PC-3 (cell line): ENCODE results near the gene OR2L2. TPM values are rescaled to one million over a fixed set of nuclear protein-coding genes. Genes with fewer than 3 reads are reported as not detected.

Experiments
- ATAC-seq: fragments of 200-7000 bp; cut with Tn5 transposase; 2 replicates; pipeline ENCODE4 v1.9.1; 2020; ENCODE audit warnings: mild to moderate bottlenecking, moderate library complexity
- BruUV-seq: library from RNA; stranded (reverse); fragments of 400-500 nt; replicated peaks from 2 replicates; lab custom pipeline; 2021; lab: Mats Ljungman, UMichigan
- CTCF ChIA-PET: fragments of 300-600 bp; sonication (Branson Sonifier 250); formaldehyde crosslinking; loops from one replicate; lab custom pipeline; 2022; ENCODE audit warnings: antibody characterized with exemption; lab: Charles Lee
- POLR2A ChIA-PET: fragments of 300-600 bp; sonication (Branson Sonifier 250); formaldehyde crosslinking; loops from one replicate; lab custom pipeline; 2022; ENCODE audit warnings: antibody characterized with exemption; ENCODE audit not compliant: unreplicated experiment; lab: Charles Lee
- DNase-seq: peaks from one replicate; pipeline ENCODE4 v3.0.0-alpha.2; 2015
- H2AFZ ChIP-seq: fragments of 300-600 bp; sonication (generic); 2 replicates; pipeline ENCODE4 v1.6.0; 2016; ENCODE audit warnings: antibody characterized with exemption, low read length
- H3F3A ChIP-seq: fragments of 300-600 bp; sonication (generic); one replicate; pipeline ENCODE4 v1.6.0; 2017; ENCODE audit warnings: antibody characterized with exemption, low read length, control low read depth, mild to moderate bottlenecking; ENCODE audit not compliant: unreplicated experiment
- H3K27ac ChIP-seq: fragments of 300-600 bp; sonication (generic); 2 replicates; pipeline ENCODE4 v1.5.1; 2016; ENCODE audit warnings: mild to moderate bottlenecking, low read length
- H3K27me3 ChIP-seq: fragments of 300-600 bp; sonication (generic); 2 replicates; pipeline ENCODE4 v1.6.1; 2016; ENCODE audit warnings: low read length, mixed read lengths
- H3K36me3 ChIP-seq: fragments of 300-600 bp; sonication (generic); 2 replicates; pipeline ENCODE4 v1.6.1; 2016; ENCODE audit warnings: low read depth, mixed run types, low read length, mixed read lengths
- H3K4me1 ChIP-seq: fragments of 300-600 bp; sonication (generic); 2 replicates; pipeline ENCODE4 v1.5.1; 2016; ENCODE audit warnings: low read length; ENCODE audit not compliant: insufficient read depth
- H3K4me2 ChIP-seq: fragments of 300-600 bp; sonication (generic); 2 replicates; pipeline ENCODE4 v1.6.0; 2016; ENCODE audit warnings: low read length
- H3K4me3 ChIP-seq: fragments of 300-600 bp; sonication (generic); 2 replicates; pipeline ENCODE4 v1.5.1; 2016; ENCODE audit warnings: mild to moderate bottlenecking, low read length, mixed read lengths
- H3K79me2 ChIP-seq: fragments of 300-600 bp; sonication (generic); 2 replicates; pipeline ENCODE4 v1.6.1; 2017; ENCODE audit warnings: low read length, mixed read lengths
- H3K9ac ChIP-seq: fragments of 300-600 bp; sonication (generic); 2 replicates; pipeline ENCODE4 v1.6.0; 2016; ENCODE audit warnings: mild to moderate bottlenecking, low read length
- H3K9me2 ChIP-seq: fragments of 300-600 bp; sonication (generic); replicated peaks from 2 replicates; pipeline ENCODE4 v1.6.1; 2016; ENCODE audit warnings: mixed run types, low read length, mixed read lengths
- H3K9me3 ChIP-seq: fragments of 300-600 bp; sonication (generic); 2 replicates; pipeline ENCODE4 v1.6.1; 2016; ENCODE audit warnings: low read length, mixed read lengths
- H4K20me1 ChIP-seq: fragments of 300-600 bp; sonication (generic); 2 replicates; pipeline ENCODE4 v1.6.1; 2016; ENCODE audit warnings: low read length, mixed read lengths
- EZH2 ChIP-seq: fragments of 300-600 bp; sonication (generic); IDR thresholded peaks from one replicate; pipeline ENCODE4 v1.6.1; 2017; ENCODE audit warnings: antibody characterized with exemption, mild to moderate bottlenecking, low read length; ENCODE audit not compliant: unreplicated experiment
- EZH2phosphoT487 ChIP-seq: fragments of 300-600 bp; sonication (generic); IDR thresholded peaks from 2 replicates; pipeline ENCODE4 v1.6.1; 2018; ENCODE audit warnings: mild to moderate bottlenecking, antibody characterized with exemption, low read length, borderline replicate concordance
- intact Hi-C: fragments of 100-400 bp; cut with micrococcal nuclease; formaldehyde crosslinking; loops from 2 replicates; pipeline ENCODE4 v1.9.0; 2023
- total RNA-seq: library from RNA; depleted of rRNA; stranded (reverse); fragments of >200 nt; gene quantifications from 2 replicates; pipeline ENCODE4 v1.2.3, GENCODE V29; 2014
- TF ChIP-seq, protein P1 (sequence below): fragments of 300-600 bp; sonication (generic); conservative IDR thresholded peaks from 2 replicates; pipeline ENCODE4 v1.5.1; 2017; ENCODE audit warnings: antibody characterized with exemption, low read depth, mild to moderate bottlenecking, low read length

Gene OR2L2
- total RNA-seq, 1 experiment from 2014 or later, result not detected

DNA sequence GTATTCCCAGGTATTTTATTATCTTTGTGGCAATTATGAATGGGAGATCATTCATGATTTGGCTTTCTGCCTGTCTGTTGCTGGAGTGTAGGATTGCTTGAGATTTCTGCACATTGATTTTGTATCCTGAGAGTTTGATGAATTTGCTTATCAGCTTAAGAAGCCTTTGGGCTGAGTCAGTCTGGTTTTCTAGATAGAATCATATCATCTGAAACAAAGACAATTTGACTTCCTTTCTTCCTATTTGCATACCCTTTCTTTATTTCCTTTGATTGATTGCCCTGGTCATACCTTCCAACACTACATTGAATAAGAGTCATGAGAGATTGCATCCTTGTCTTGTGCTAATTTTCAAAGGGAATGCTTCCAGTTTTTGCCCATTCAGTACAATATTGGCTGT is 24.8 kb downstream of the OR2L2 start:
- H3F3A ChIP-seq, result no peaks in the 10 kb centered on the region
- no peaks in the 10 kb centered on the region for H3K9me3 ChIP-seq
- intact Hi-C loops, result loop anchor here (5.0 kb wide), 1 partner anchor 88 kb away; no protein-coding TSS in a partner anchor
- no peaks in the 10 kb centered on the region for H3K9me2 ChIP-seq
- H3K79me2 ChIP-seq, result no peaks in the 10 kb centered on the region
- H2AFZ ChIP-seq, result no peak overlapping the region
- CTCF ChIA-PET, result no interaction called here
- H3K4me3 ChIP-seq, result no peak overlapping the region
- H3K4me2 ChIP-seq, result no peak overlapping the region
- H3K36me3 ChIP-seq, result no peaks in the 10 kb centered on the region
- no peak overlapping the region for H3K27ac ChIP-seq
- no peaks in the 10 kb centered on the region for H3K27me3 ChIP-seq
- ATAC-seq (peak; percentile 28), DNase-seq (no peak)
- 0 out of 2 replicates have a peak, but pooled peaks cover 3% of the 10 kb centered on the region for H3K4me1 ChIP-seq
- TF ChIP-seq, protein P1, sequence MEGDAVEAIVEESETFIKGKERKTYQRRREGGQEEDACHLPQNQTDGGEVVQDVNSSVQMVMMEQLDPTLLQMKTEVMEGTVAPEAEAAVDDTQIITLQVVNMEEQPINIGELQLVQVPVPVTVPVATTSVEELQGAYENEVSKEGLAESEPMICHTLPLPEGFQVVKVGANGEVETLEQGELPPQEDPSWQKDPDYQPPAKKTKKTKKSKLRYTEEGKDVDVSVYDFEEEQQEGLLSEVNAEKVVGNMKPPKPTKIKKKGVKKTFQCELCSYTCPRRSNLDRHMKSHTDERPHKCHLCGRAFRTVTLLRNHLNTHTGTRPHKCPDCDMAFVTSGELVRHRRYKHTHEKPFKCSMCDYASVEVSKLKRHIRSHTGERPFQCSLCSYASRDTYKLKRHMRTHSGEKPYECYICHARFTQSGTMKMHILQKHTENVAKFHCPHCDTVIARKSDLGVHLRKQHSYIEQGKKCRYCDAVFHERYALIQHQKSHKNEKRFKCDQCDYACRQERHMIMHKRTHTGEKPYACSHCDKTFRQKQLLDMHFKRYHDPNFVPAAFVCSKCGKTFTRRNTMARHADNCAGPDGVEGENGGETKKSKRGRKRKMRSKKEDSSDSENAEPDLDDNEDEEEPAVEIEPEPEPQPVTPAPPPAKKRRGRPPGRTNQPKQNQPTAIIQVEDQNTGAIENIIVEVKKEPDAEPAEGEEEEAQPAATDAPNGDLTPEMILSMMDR, result no peak
- TF ChIP-seq EZH2phosphoT487 (no peak), EZH2 (no peak)
- no peak overlapping the region for H3K9ac ChIP-seq
- no peaks in the 10 kb centered on the region for H4K20me1 ChIP-seq
- BruUV-seq, result no TSS peak
- POLR2A ChIA-PET, result no interaction called here

DNA sequence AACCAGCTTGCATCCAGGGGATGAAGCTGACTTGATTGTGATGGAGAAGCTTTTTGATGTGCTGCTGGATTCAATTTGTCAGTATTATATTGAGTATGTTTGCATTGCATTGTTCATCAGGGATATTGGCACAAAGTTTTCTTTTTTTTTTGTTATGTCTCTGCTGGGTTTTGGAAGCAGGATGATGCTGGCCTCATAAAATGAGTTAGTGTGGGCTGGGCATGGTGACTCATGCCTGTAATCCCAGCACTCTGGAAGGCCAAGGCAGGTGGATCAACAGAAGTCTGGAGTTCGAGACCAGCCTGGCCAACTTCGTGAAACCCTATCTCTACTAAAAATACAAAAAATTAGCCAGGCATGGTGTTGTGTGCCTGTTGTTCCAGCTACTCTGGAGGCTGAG is 25.4 kb downstream of the OR2L2 start:
- no peaks in the 10 kb centered on the region for H3K36me3 ChIP-seq
- DNase-seq (peak; percentile 87), ATAC-seq (peak; percentile 94)
- no peaks in the 10 kb centered on the region for H3K9me3 ChIP-seq
- H2AFZ ChIP-seq, result no peak overlapping the region
- no peak overlapping the region for H3K4me3 ChIP-seq
- no peak overlapping the region for H3K9ac ChIP-seq
- H3F3A ChIP-seq, result no peaks in the 10 kb centered on the region
- H3K4me2 ChIP-seq, result no peak overlapping the region
- ChIA-PET POLR2A (no interaction called here), CTCF (no interaction called here)
- H3K79me2 ChIP-seq, result no peaks in the 10 kb centered on the region
- no TSS peak for BruUV-seq
- no peaks in the 10 kb centered on the region for H4K20me1 ChIP-seq
- intact Hi-C loops, result loop anchor here (5.0 kb wide), 1 partner anchor 87 kb away; no protein-coding TSS in a partner anchor
- TF ChIP-seq EZH2phosphoT487 (no peak), EZH2 (no peak)
- TF ChIP-seq, protein P1, result no peak
- H3K27me3 ChIP-seq, result no peaks in the 10 kb centered on the region
- 0 out of 2 replicates have a peak, but pooled peaks cover 3% of the 10 kb centered on the region for H3K4me1 ChIP-seq
- no peaks in the 10 kb centered on the region for H3K9me2 ChIP-seq
- no peak overlapping the region for H3K27ac ChIP-seq

DNA sequence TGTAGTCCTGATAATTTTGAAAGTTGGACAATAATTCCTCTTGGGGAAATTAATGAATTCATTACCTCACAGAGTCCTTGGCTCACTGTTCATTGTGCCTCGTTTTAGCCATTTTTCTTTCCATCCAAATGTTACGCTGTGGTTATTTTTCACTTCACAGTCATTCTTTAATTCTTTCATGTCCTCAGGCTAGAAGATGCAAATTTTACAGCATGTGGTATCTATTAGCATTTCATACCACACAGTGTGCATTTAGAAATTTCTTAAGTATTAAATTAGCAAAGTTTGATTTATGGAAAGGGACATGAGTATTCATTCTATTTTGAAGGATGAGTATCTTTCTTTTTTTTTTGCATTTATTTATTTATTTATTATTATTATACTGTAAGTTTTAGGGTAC is 35.2 kb downstream of the OR2L2 start:
- Histone ChIP-seq H3K9me3 (0 out of 2 replicates have a peak, but pooled peaks cover 3% of the 10 kb centered on the region), H4K20me1 (no peaks in the 10 kb centered on the region), H3K4me2 (no peak overlapping the region), H3K79me2 (no peaks in the 10 kb centered on the region), H2AFZ (no peak overlapping the region), H3K4me1 (peaks cover 6% of the 10 kb centered on the region; the same call in 1 of the 2 replicates), H3K4me3 (no peak overlapping the region), H3F3A (no peaks in the 10 kb centered on the region), H3K9me2 (no peaks in the 10 kb centered on the region), H3K9ac (no peak overlapping the region), H3K27ac (no peak overlapping the region), H3K27me3 (no peaks in the 10 kb centered on the region), H3K36me3 (no peaks in the 10 kb centered on the region)
- no TSS peak for BruUV-seq
- ChIA-PET POLR2A (no interaction called here), CTCF (no interaction called here)
- TF ChIP-seq EZH2, result no peak
- TF ChIP-seq, protein P1, result no peak
- TF ChIP-seq EZH2phosphoT487, result no peak
- ATAC-seq, result no peak
- intact Hi-C loops, result no loop called here
- no peak for DNase-seq
